Keratinocyte (primary cell): ENCODE data around the gene TTC39B.

ENCODE experiments used
- EZH2 ChIP-seq: IDR thresholded peaks from one replicate; pipeline ENCODE4 v1.6.1; 2012; ENCODE audit warnings: inconsistent platforms, mild to moderate bottlenecking, low read length, moderate library complexity
- TF ChIP-seq, protein P1 (sequence below), 3 experiments: IDR thresholded peaks in 1 of 3; conservative IDR thresholded peaks in 1 of 3; optimal IDR thresholded peaks in 1 of 3; 2 replicates in 2 of 3; 3 replicates in 1 of 3; pipeline versions ENCODE3 to v1.5.1; 2011; ENCODE audit warnings: low read length in 3 of 3, mild to moderate bottlenecking in 3 of 3, moderate library complexity in 2 of 3, control low read depth in 1 of 3, inconsistent platforms in 1 of 3; ENCODE audit not compliant: insufficient read depth in 2 of 3; ENCODE audit errors: extremely low read depth in 1 of 3

DNA sequence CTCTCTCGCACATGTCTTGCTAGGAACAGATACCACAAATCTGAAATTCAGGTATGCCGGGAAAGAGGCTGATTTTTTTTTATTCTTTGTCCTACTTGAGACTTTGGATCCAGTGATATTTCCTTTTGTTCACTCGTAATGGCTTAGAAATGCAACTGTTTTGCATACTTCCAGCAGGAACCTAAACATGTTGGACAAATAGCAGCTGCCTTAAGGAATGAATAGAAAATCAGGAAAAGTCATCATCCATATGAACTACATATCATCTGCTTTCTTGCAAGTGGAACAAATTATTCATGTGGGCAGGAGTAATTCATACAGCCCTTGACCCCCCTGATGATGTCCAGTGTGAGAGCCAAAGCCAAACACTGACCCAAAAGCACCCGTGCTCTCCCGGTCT lies 17.4 kb downstream of the TTC39B start:
- no peak for TF ChIP-seq EZH2
- TF ChIP-seq, protein P1, sequence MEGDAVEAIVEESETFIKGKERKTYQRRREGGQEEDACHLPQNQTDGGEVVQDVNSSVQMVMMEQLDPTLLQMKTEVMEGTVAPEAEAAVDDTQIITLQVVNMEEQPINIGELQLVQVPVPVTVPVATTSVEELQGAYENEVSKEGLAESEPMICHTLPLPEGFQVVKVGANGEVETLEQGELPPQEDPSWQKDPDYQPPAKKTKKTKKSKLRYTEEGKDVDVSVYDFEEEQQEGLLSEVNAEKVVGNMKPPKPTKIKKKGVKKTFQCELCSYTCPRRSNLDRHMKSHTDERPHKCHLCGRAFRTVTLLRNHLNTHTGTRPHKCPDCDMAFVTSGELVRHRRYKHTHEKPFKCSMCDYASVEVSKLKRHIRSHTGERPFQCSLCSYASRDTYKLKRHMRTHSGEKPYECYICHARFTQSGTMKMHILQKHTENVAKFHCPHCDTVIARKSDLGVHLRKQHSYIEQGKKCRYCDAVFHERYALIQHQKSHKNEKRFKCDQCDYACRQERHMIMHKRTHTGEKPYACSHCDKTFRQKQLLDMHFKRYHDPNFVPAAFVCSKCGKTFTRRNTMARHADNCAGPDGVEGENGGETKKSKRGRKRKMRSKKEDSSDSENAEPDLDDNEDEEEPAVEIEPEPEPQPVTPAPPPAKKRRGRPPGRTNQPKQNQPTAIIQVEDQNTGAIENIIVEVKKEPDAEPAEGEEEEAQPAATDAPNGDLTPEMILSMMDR (optimal IDR thresholded peaks at IDR 0.05 in 1 of 3, IDR thresholded peaks at IDR 0.05 in 1 of 3, conservative IDR thresholded peaks at IDR 0.05 in 1 of 3; ENCODE audit: extremely low read depth in 1 of 3, insufficient read depth in 2 of 3, low read length in 3 of 3) = no peak
